Hematopoietic multipotent progenitor cell treated with erythropoietin and hydrocortisone succinate and interleukin-3 and kit ligand, for 4 days (in vitro differentiated cells): ENCODE data around the gene CABLES2.

Source experiments
- DNase-seq: peaks from one replicate; pipeline ENCODE4 v3.0.0-alpha.2; 2015

The CABLES2 gene

GRCh38 chr20:62407221-62407992, at the start of gene CABLES2:
CABLES2 (minus strand) TSS chr20:62407285; CDS start chr20:62407276, 9 bp downstream.
- peak; percentile 98 for DNase-seq

- no peak for DNase-seq
Measured at GRCh38 chr20:62455929-62456328, 48.8 kb upstream of the CABLES2 start.

- no peak for DNase-seq
Measured at GRCh38 chr20:62454904-62455636, 48.0 kb upstream of the CABLES2 start.

- DNase-seq = no peak
Measured at GRCh38 chr20:62453186-62453808, 46.2 kb upstream of the CABLES2 start.

- DNase-seq = no peak
Measured at GRCh38 chr20:62452475-62453095, 45.5 kb upstream of the CABLES2 start.

GRCh38 chr20:62451970-62452369, 44.9 kb upstream of the CABLES2 start:
- no peak for DNase-seq

- DNase-seq = no peak
Measured at GRCh38 chr20:62451156-62451767, 44.2 kb upstream of the CABLES2 start.

GRCh38 chr20:62449951-62450691, 43.0 kb upstream of the CABLES2 start:
- DNase-seq = no peak

- no peak for DNase-seq
Measured at GRCh38 chr20:62448788-62449187, 41.7 kb upstream of the CABLES2 start.

- DNase-seq = peak; percentile 61
Measured at GRCh38 chr20:62448038-62448437, 41.0 kb upstream of the CABLES2 start.

- DNase-seq = no peak
Measured at GRCh38 chr20:62446888-62447869, 40.1 kb upstream of the CABLES2 start.

GRCh38 chr20:62446481-62446880, 39.4 kb upstream of the CABLES2 start:
- no peak for DNase-seq

- no peak for DNase-seq
Measured at GRCh38 chr20:62445553-62446340, 38.7 kb upstream of the CABLES2 start.

- DNase-seq = no peak
Measured at GRCh38 chr20:62444286-62444685, 37.2 kb upstream of the CABLES2 start.

GRCh38 chr20:62441987-62442539, 35.0 kb upstream of the CABLES2 start:
- no peak for DNase-seq

- no peak for DNase-seq
Measured at GRCh38 chr20:62439218-62439617, 32.1 kb upstream of the CABLES2 start.

- no peak for DNase-seq
Measured at GRCh38 chr20:62437927-62438326, 30.8 kb upstream of the CABLES2 start.

- no peak for DNase-seq
Measured at GRCh38 chr20:62437496-62437895, 30.4 kb upstream of the CABLES2 start.

- no peak for DNase-seq
Measured at GRCh38 chr20:62436692-62437091, 29.6 kb upstream of the CABLES2 start.
